ENCODE results near the gene RAB18.

DNA sequence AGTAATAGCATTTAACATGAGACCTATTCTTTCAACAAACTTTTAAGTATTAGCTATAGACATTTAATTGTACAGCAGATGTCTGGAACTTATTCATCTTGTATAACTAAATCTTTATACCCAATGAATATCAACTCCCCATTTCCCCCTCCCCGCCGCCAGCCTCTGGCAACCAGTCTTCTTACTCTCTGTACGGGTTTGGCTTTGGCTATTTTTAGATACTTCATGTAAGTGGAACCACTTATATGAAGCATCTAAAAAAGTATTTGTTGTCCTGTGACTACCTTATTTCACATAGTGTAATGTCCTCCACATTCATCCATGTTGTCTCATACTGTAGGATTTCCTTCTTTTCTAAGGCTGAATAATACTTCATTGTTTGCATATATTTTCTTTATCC lies 60.8 kb downstream of the RAB18 start:
- TF ChIP-seq, protein P1, sequence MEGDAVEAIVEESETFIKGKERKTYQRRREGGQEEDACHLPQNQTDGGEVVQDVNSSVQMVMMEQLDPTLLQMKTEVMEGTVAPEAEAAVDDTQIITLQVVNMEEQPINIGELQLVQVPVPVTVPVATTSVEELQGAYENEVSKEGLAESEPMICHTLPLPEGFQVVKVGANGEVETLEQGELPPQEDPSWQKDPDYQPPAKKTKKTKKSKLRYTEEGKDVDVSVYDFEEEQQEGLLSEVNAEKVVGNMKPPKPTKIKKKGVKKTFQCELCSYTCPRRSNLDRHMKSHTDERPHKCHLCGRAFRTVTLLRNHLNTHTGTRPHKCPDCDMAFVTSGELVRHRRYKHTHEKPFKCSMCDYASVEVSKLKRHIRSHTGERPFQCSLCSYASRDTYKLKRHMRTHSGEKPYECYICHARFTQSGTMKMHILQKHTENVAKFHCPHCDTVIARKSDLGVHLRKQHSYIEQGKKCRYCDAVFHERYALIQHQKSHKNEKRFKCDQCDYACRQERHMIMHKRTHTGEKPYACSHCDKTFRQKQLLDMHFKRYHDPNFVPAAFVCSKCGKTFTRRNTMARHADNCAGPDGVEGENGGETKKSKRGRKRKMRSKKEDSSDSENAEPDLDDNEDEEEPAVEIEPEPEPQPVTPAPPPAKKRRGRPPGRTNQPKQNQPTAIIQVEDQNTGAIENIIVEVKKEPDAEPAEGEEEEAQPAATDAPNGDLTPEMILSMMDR (IDR thresholded peaks at IDR 0.05; ENCODE audit: insufficient read depth, low read length, poor library complexity, severe bottlenecking): no peak
- no peak for TF ChIP-seq EZH2phosphoT487 (conservative IDR thresholded peaks at IDR 0.05; ENCODE audit: low read length)
